Activated naive CD8-positive, alpha-beta T cell treated with anti-CD3 and anti-CD28 coated beads, Interleukin-2, amount 10 ng/mL, durations not matched to agents 7 days and 5 days (primary cell): Measurements from ENCODE around the gene RPS28. TPM values are rescaled to one million over a fixed set of nuclear protein-coding genes. Genes with fewer than 3 reads are reported as not detected.
"Not testable (repeated sequence)": the region's sequence is repeated elsewhere in the genome, so short reads cannot be mapped to it uniquely, and the experiment has no call there.

Experiments
- ATAC-seq: fragments of 150-1000 bp; cut with Tn5 transposase; one replicate; pipeline ENCODE4 v1.10.0; 2021; ENCODE audit warnings: low read depth, moderate library complexity
- POLR2A ChIA-PET: fragments of 350-600 bp; sonication (Branson Sonifier 250); formaldehyde crosslinking; loops from one replicate; lab custom pipeline; 2021; ENCODE audit warnings: antibody characterized with exemption; lab: Charles Lee
- DNase-seq: peaks from one replicate; pipeline ENCODE4 v3.0.0; 2021
- H3K27ac Mint-ChIP-seq: one replicate; pipeline ENCODE4 v1.8.0; 2022; ENCODE audit warnings: mild to moderate bottlenecking, mixed read lengths
- H3K27me3 Mint-ChIP-seq: one replicate; pipeline ENCODE4 v1.8.0; 2022; ENCODE audit warnings: mild to moderate bottlenecking, moderate library complexity, mixed read lengths
- H3K36me3 Mint-ChIP-seq: one replicate; pipeline ENCODE4 v1.8.0; 2021; ENCODE audit warnings: mild to moderate bottlenecking, mixed read lengths
- H3K4me1 Mint-ChIP-seq: one replicate; pipeline ENCODE4 v1.8.0; 2021; ENCODE audit warnings: mixed read lengths
- H3K4me3 Mint-ChIP-seq: one replicate; pipeline ENCODE4 v1.8.0; 2022; ENCODE audit warnings: mild to moderate bottlenecking, moderate library complexity, mixed read lengths
- H3K9me3 Mint-ChIP-seq: one replicate; pipeline ENCODE4 v1.8.0; 2021; ENCODE audit warnings: mixed read lengths
- total RNA-seq, 2 experiments: library from RNA; stranded (reverse); gene quantifications; one replicate each; pipeline ENCODE4 v1.2.3, GENCODE V29; 2021

The RPS28 gene
- total RNA-seq, 2 experiments from 2014 or later: 1,838 to 1,917 TPM

DNA sequence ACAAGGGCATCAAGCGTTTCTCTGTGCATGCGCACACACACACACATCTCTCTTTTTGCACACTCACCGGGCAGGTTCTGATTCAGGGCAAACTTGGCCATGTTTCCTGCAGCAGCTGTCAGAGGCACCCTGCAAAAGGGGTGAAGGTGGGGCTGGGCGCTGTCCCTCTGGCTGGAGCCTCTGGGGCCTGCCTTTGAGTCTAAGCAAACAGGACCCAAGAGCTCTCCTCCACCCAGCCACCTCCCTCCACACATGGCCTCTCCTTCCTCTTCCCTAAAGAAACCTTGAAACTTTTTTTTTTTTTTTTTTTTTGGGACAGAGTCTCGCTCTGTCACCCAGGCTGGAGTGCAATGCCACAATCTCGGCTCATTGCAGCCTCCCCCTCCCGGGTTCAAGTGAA is 16.4 kb downstream of the RPS28 start:
- Mint-ChIP-seq H3K27me3 (peaks cover 58% of the 10 kb centered on the region), H3K36me3 (peaks cover 2% of the 10 kb centered on the region), H3K4me1 (peaks cover 14% of the 10 kb centered on the region), H3K4me3 (no peak overlapping the region), H3K27ac (no peak overlapping the region), H3K9me3 (no peaks in the 10 kb centered on the region)
- POLR2A ChIA-PET: no interaction called here
- DNase-seq: no peak
- no peak for ATAC-seq

DNA sequence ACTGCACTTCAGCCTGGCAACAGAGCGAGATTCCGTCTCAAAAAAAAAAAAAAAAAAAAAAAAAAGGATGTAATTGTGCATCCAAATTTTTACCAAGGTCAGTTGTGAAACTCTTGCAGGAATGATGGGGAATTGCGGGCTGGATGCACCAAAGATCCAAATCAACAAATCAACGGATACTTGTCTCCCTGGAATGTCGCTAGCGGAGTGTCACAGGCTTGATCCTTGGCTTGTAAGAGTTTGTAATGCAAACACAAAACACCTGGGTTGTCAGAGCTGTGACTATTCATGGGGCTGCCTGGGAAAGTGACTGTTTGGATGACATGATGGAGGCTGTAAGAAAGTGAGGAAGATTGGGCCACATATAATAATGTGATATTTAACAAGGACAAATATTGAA is 17.5 kb downstream of the RPS28 start:
- H3K4me1 Mint-ChIP-seq: peaks cover 18% of the 10 kb centered on the region
- H3K4me3 Mint-ChIP-seq: no peak overlapping the region
- peaks cover 2% of the 10 kb centered on the region for H3K36me3 Mint-ChIP-seq
- H3K9me3 Mint-ChIP-seq: no peaks in the 10 kb centered on the region
- H3K27me3 Mint-ChIP-seq: peaks cover 58% of the 10 kb centered on the region
- DNase-seq: no peak
- H3K27ac Mint-ChIP-seq: no peak overlapping the region
- no peak for ATAC-seq
- POLR2A ChIA-PET: no interaction called here

DNA sequence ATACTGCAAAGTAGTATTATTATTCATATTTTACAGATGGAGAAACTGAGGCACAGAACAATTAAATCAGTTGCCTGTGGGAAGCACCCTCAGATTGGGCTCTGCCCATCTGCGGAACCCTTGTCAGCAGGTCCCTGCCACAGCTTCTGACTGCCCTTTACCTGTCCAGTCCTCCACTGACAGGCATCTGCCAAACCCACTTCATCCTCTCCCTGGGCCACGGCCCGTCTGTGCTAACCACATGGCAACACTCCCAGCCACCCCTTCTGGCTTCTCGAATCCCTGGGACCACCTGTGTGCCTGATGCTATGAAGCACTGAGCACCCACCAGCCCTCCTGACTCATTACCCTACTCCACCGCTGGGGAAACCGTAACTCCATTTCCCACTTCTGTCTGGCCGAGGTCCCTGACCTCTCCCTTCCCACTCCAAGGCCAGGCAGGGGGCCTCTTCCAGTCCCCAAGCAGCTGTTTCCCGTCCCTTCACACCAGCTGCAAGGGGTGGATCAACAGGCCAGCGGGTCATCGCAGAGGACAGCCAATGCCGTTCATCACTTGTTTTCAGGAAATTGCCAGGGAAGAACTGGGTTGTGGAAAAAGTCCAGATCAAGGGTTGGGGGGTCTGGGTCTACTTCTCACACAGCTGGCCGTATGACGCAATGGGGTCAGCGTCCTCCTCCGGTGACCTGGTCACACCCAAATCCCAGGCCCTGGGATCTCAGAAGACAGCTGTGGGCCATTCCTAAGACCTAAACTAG is 19.2 kb downstream of the RPS28 start:
- DNase-seq (no peak), ATAC-seq (no peak)
- Mint-ChIP-seq H3K9me3 (no peaks in the 10 kb centered on the region), H3K27ac (no peak overlapping the region), H3K36me3 (peaks cover 2% of the 10 kb centered on the region), H3K4me3 (no peak overlapping the region), H3K27me3 (peaks cover 59% of the 10 kb centered on the region), H3K4me1 (peaks cover 20% of the 10 kb centered on the region)
- POLR2A ChIA-PET: interaction anchor here (0.5 to 1.5 kb wide), 2 partner anchors 19 to 164 kb away, joined by 4 to 5 read pairs; partner anchors contain the start of genes NDUFA7 and RPS28

DNA sequence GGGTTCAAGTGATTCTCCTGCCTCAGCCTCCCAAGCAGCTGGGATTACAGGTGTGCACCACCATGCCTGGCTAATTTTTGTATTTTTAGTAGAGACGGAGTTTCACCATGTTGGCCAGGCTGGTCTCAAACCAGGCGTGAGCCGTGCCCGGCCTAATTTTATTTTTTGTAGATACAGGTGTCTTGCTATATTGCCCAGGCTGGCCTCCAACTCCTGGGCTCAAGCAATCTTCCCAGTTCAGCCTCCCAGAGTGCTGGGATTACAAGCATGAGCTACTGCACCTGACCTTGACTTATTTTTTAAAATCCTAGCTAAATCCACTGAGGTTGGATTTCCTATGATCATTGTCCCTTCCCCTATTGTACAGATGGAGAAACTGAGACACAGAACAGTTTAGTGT is 20.2 kb downstream of the RPS28 start:
- H3K4me3 Mint-ChIP-seq, H3K9me3 Mint-ChIP-seq, H3K27ac Mint-ChIP-seq, H3K36me3 Mint-ChIP-seq, ATAC-seq, DNase-seq: not testable (repeated sequence)
- POLR2A ChIA-PET: interaction anchor here (0.7 to 1.5 kb wide), 3 partner anchors 18 to 49 kb away, joined by 3 to 5 read pairs (median 4); partner anchors contain the start of genes NDUFA7 and RPS28
- H3K4me1 Mint-ChIP-seq: peaks cover 15% of the 10 kb centered on the region
- peaks cover 50% of the 10 kb centered on the region for H3K27me3 Mint-ChIP-seq

DNA sequence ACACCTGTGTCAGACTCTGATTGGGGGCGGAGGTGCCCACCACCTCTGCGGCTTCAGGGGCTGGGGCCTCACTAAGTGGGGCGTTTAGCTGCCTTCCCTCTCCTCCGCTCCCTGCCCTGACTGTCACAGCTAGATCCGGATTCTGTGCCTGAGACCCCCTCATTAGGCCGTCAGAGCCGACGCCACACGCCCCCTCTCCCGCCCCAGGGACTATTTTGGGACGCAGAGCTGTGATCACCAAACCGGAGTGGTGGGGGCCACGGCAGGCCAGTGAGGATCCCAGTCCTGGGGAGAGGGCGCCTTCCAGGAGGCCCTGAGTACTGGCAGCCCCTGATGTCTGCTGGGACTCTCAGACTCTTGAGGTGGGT is 21.0 kb downstream of the RPS28 start:
- Mint-ChIP-seq H3K27ac (no peak overlapping the region), H3K27me3 (peaks cover 48% of the 10 kb centered on the region), H3K36me3 (peaks cover 2% of the 10 kb centered on the region), H3K4me1 (peaks cover 11% of the 10 kb centered on the region), H3K9me3 (no peaks in the 10 kb centered on the region), H3K4me3 (peak overlapping the region; percentile 87)
- POLR2A ChIA-PET: interaction anchor here (0.6 to 2.7 kb wide), 5 partner anchors 8 to 102 kb away, joined by 3 to 8 read pairs (median 4); partner anchors contain the start of genes HNRNPM, NDUFA7 and RPS28
- DNase-seq (no peak), ATAC-seq (no peak)

DNA sequence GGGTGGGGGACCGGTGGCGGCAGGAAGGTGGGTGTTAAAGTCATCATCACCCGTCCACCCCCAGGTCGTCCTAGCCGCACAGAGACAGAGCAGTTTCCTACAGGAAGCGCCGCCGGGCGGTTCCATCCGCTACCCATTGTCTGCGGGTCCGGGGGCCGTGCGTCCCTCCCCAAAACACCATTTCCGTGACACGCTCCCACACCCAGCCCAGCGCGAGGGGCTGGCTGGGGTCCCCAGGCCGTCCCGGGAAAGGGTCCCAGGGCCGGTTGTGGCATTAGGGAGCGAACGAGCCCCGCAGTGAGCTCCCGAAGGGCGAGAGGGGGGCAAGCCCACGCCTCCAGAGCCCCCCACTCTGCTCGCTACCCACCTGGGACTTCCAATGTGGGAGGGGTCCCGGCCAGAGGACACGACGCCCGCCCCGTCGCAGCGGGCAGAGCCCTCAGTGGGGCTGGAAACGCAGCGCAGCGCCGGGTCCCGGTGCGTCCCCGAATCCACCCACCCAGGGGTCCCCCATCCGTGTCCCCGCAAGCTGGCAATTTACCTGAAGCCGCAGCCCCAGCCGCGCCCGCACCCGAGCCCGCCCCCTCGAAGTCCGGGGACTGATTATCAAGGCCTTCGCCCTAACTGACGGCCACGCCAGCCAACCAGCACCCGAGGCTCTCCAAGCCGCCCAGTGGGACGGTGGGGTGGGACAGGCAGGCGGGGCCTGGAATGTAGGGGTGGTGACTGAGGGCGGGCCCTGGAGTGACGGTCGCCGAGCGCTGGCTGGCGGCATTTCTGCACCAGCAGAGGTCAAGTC is 21.6 kb downstream of the RPS28 start, which contains the start of gene KANK3:
TSS of gene KANK3 (minus strand) at position 579 of the 799 bp plus-strand sequence. CDS start 5,434 bp downstream, outside the sequence.
- peak within 1 kb of the TSS; percentile 87 for H3K4me3 Mint-ChIP-seq
- peak within 1 kb of the TSS; percentile 87 for H3K27ac Mint-ChIP-seq
- POLR2A ChIA-PET: interaction anchor here (0.6 to 2.7 kb wide), 6 partner anchors 8 to 227 kb away, joined by 3 to 8 read pairs (median 3); partner anchors contain the start of gene HNRNPM
- no peaks in the 10 kb centered on the region for H3K9me3 Mint-ChIP-seq
- DNase-seq (peak; percentile 94), ATAC-seq (peak; percentile 100)
- H3K27me3 Mint-ChIP-seq: peaks cover 45% of the 10 kb centered on the region
- H3K4me1 Mint-ChIP-seq: peaks cover 12% of the 10 kb centered on the region
- H3K36me3 Mint-ChIP-seq: peaks cover 2% of the 10 kb centered on the region

DNA sequence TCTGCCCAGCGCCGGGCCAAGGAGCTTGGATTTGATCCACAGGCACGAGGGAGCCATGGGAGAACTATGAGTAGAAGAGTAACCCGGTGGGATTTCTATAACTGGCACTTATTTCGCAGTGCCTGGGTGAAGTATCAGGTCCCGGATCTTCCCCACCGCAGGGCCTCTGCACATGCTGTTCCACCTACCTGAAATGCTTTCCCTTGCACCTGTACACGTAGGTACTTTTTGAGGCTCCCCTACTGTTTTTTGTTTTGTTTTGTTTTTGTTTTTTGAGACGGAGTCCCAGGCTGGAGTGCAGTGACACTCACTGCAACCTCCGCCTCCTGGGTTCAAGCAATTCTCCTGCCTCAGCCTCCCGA is 22.2 kb downstream of the RPS28 start:
- DNase-seq (no peak), ATAC-seq (no peak)
- Mint-ChIP-seq H3K27ac (peak overlapping the region; percentile 87), H3K4me3 (peak overlapping the region; percentile 87), H3K27me3 (peaks cover 39% of the 10 kb centered on the region), H3K9me3 (no peaks in the 10 kb centered on the region), H3K36me3 (no peaks in the 10 kb centered on the region), H3K4me1 (peaks cover 12% of the 10 kb centered on the region)
- POLR2A ChIA-PET: interaction anchor here (0.6 to 2.7 kb wide), 3 partner anchors 9 to 226 kb away, joined by 3 to 8 read pairs (median 3); no protein-coding TSS in a partner anchor

DNA sequence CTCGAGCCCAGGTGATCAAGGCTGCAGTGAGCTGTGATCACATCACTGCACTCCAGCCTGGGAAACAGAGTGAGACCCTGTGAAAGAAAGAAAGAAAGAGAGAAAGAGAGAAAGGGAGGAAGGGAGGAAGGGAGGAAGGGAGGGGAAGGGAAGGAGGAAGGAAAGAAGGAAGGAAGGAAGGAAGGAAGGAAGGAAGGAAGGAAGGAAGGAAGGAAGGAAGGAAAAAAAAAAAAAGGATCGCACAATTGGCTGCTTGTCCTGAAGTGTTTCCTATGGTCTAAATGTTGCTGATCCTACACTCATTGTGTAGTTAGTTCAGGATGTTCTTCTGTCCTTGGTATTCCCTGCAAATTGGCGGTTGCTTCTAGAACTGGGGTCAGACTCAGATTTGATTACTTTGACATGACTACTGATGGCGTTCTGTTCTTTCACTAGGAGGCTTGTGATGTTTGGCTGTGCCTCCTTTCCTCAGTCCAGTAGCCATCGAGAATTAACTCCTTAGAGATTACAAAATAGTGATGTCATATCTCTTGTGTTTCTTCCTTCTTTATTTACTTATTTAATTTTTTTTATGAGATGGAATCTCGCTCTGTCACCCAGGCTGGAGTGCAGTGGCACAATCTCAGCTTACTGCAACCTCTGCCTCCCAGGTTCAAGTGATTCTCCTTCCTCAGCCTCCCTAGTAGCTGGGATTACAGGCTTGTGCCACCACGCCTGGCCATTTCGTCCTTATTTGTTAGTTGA is 28.5 kb downstream of the RPS28 start:
- ATAC-seq, H3K9me3 Mint-ChIP-seq, POLR2A ChIA-PET, H3K4me3 Mint-ChIP-seq, H3K4me1 Mint-ChIP-seq, H3K36me3 Mint-ChIP-seq, H3K27ac Mint-ChIP-seq, DNase-seq: not testable (repeated sequence)
- H3K27me3 Mint-ChIP-seq: peaks cover 33% of the 10 kb centered on the region

DNA sequence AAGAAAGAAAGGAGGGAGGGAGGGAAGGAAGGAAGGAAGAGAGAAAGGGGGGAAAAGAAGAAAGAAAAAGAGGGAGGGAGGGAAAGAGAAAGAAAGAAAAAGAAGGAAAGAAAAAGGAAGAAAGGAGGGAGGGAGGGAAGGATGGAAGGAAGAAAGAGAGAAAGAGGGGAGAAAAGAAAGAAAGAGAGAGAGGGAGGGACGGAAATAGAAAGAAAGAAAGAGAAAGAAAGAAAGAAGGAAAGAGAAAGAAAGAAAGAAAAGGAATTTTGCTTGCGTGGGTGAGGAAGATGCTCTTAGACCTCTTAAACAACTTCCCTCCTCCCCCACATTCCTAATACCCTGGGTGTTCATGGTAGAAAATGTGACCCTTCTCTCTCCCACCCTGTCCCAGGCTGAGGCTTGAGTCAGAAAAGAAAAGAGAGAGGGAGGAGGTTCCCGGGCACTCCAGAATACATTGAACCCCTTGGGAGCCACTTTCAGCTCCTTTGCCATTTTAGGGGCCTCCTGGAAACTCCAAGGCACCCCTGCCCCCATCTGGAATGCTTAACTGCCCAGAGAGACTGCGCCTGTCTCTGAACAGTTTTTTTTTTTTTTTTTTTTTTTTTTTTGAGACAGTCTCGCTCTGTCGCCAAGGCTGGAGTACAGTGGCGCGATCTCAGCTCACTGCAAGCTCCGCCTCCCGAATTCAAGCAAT is 31.0 kb downstream of the RPS28 start:
- Mint-ChIP-seq H3K4me3 (no peak overlapping the region), H3K27me3 (peaks cover 30% of the 10 kb centered on the region), H3K36me3 (no peaks in the 10 kb centered on the region), H3K4me1 (peaks cover 14% of the 10 kb centered on the region), H3K9me3 (no peaks in the 10 kb centered on the region), H3K27ac (no peak overlapping the region)
- ATAC-seq (no peak), DNase-seq (no peak)
- POLR2A ChIA-PET: interaction anchor here (0.6 to 0.9 kb wide), 3 partner anchors 9 to 226 kb away, joined by 3 to 5 read pairs (median 3); partner anchors contain the start of genes KANK3 and RPS28

DNA sequence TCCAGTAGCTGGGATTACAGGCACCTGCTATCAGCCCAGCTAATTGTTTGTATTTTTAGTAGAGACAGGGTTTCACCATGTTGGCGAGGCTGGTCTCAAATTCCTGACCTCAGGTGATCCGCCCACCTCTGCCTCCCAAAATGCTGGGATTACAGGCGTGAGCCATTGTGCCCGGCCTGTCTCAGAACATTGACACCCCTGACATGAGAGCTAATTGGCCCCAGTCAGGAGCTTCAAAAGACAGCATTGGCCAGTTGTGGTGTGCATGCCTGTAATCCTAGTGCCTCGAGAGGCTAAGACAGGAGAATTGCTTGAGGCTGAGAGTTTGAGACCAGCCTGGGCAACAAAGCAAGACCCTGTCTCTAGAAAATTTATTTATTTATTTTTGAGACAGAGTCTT is 31.5 kb downstream of the RPS28 start:
- not testable (repeated sequence) for ATAC-seq, H3K27ac Mint-ChIP-seq, H3K9me3 Mint-ChIP-seq, H3K4me3 Mint-ChIP-seq, H3K36me3 Mint-ChIP-seq, DNase-seq
- POLR2A ChIA-PET: interaction anchor here (0.6 to 0.9 kb wide), 4 partner anchors 10 to 228 kb away, joined by 3 to 5 read pairs (median 3); partner anchors contain the start of genes KANK3 and RPS28
- H3K4me1 Mint-ChIP-seq: peaks cover 13% of the 10 kb centered on the region
- H3K27me3 Mint-ChIP-seq: peaks cover 27% of the 10 kb centered on the region

DNA sequence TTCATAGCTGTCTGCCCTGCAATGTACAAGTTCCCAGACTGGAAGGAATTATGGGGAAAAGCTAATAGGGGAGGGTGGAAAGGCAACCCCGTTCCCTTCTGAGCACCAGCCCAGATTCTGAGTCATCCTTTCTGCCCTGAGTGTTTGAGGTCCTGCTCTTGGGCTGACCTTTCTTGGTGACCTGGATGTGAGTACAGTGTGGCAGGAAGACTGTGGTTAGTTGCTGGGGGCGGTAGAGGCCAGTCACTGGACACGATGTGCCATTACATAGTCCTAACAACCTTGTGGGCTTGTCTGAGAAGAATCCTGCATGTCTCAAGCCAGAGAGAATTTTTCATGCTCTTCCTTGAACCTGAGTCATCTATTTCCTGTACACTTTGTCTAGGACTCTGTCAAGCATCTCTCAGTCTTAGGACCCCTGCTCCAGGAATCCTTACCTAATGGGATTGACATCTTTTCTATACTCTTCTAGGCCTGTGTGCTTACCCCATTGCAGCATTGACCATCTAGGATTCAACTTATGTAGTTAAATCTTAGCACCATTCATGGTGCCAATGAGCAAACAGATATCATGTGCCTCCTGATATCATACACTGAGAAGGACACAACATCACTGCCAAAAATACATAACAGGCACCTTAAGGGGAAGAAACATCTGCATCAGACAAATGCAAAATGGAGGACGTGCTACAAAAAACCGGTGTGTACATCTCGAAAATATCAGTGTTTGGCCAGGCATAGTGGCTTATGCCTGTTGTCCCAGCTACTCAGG is 34.5 kb downstream of the RPS28 start:
- H3K27ac Mint-ChIP-seq: no peak overlapping the region
- POLR2A ChIA-PET: no interaction called here
- ATAC-seq: no peak

More for the DNA sequence above, 34.5 kb downstream of the RPS28 start:
- Mint-ChIP-seq H3K4me1 (peaks cover 13% of the 10 kb centered on the region), H3K9me3 (no peaks in the 10 kb centered on the region), H3K36me3 (no peaks in the 10 kb centered on the region), H3K4me3 (no peak overlapping the region), H3K27me3 (peaks cover 20% of the 10 kb centered on the region)
- DNase-seq: no peak
